ENCODE results near the gene PTH2R. TPM values are rescaled to one million over a fixed set of nuclear protein-coding genes. Genes with fewer than 3 reads are reported as not detected.
A peak's percentile ranks its signal among the peaks of the same experiment; 100 is the strongest.

PTH2R gene, protein sequence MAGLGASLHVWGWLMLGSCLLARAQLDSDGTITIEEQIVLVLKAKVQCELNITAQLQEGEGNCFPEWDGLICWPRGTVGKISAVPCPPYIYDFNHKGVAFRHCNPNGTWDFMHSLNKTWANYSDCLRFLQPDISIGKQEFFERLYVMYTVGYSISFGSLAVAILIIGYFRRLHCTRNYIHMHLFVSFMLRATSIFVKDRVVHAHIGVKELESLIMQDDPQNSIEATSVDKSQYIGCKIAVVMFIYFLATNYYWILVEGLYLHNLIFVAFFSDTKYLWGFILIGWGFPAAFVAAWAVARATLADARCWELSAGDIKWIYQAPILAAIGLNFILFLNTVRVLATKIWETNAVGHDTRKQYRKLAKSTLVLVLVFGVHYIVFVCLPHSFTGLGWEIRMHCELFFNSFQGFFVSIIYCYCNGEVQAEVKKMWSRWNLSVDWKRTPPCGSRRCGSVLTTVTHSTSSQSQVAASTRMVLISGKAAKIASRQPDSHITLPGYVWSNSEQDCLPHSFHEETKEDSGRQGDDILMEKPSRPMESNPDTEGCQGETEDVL
- total RNA-seq, result not detected
- 0.04 TPM for polyA plus RNA-seq (2013, experiment 1 of 2)
- 0.14 TPM for polyA plus RNA-seq (2013, experiment 2 of 2)
- 0 to 0.68 (median 0.16) reads per million in 172 experiments for total RNA-seq

DNA sequence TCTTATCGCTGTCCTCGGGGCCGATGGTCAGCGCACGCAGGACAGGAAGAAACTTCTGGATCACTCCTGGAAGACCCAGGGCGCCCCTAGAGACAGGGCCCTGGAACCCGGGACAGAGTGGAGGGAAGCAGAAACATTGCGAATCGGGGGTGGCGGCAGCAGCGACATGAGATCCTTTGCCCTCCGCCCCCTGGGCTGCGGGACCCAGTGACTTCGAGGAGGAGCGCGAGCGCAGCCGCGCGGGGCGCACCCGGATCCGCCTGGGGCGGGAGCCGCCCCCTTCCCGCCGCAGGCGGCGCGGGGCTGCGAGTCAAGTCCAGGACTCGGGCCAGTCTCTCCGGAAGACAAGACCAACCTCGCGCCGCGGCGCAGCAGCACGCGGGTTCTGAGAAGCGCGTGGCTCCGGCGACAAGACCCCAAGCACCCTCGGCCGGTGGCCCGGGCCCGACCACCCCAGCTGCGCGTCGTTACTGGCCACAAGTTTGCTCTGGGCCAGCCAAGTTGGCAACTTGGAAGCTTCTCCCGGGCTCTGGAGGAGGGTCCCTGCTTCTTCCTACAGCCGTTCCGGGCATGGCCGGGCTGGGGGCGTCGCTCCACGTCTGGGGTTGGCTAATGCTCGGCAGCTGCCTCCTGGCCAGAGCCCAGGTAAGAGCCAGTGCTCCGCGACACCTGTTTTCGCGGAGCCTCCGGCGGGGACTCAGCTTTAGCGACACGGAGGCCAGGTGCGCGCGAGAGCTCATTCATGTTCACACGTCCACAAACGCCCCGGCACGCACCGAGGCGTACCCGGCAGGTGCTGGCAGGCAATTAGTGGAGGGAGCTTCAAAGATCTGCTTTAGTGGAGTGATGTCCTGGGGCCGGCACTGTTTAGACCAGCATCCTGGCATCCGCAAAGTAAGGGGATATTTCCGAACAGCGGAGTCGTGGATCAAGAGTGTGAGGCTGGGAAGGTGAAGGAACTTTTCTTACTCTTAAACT lies at the start of gene PTH2R:
TSS of gene PTH2R (plus strand) at position 319 of the 978 bp plus-strand sequence. CDS start at position 571, 252 bp downstream.
- Histone ChIP-seq H3K36me3 (ENCODE audit: insufficient read depth, low read length) (no peaks in the 10 kb centered on the region), H3K27me3 (ENCODE audit: control insufficient read depth in 1 of 2, insufficient read depth in 2 of 2, low read length in 2 of 2) (peaks cover 15 to 65% of the 10 kb centered on the region in 2 experiments), H3K9me3 (ENCODE audit: control insufficient read depth in 1 of 2, insufficient read depth in 1 of 2, low read length in 2 of 2) (peaks cover 0 to 10% of the 10 kb centered on the region in 2 experiments), H3K4me3 (ENCODE audit: low read length) (no peak within 1 kb of the TSS), H3K4me1 (ENCODE audit: insufficient read depth, low read length) (peaks cover 5% of the 10 kb centered on the region), H3K27ac (ENCODE audit: low read depth in 1 of 2, low read length in 2 of 2) (no peak within 1 kb of the TSS)
- Mint-ChIP-seq H3K27me3 (peaks cover 75% of the 10 kb centered on the region), H3K4me1 (ENCODE audit: low read depth) (peaks cover 8% of the 10 kb centered on the region), H3K36me3 (ENCODE audit: low read depth) (no peaks in the 10 kb centered on the region), H3K4me3 (no peak within 1 kb of the TSS), H3K9me3 (no peaks in the 10 kb centered on the region), H3K27ac (no peak within 1 kb of the TSS)
- DNase-seq, result no peak
- CTCF ChIA-PET, result no interaction called here
- POLR2A ChIA-PET, result no interaction called here
- ATAC-seq (ENCODE audit: poor library complexity), result no peak
- intact Hi-C loops (cut with DNase I, micrococcal nuclease), result no loop called here
- TF ChIP-seq, protein P1, sequence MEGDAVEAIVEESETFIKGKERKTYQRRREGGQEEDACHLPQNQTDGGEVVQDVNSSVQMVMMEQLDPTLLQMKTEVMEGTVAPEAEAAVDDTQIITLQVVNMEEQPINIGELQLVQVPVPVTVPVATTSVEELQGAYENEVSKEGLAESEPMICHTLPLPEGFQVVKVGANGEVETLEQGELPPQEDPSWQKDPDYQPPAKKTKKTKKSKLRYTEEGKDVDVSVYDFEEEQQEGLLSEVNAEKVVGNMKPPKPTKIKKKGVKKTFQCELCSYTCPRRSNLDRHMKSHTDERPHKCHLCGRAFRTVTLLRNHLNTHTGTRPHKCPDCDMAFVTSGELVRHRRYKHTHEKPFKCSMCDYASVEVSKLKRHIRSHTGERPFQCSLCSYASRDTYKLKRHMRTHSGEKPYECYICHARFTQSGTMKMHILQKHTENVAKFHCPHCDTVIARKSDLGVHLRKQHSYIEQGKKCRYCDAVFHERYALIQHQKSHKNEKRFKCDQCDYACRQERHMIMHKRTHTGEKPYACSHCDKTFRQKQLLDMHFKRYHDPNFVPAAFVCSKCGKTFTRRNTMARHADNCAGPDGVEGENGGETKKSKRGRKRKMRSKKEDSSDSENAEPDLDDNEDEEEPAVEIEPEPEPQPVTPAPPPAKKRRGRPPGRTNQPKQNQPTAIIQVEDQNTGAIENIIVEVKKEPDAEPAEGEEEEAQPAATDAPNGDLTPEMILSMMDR (IDR thresholded peaks at IDR 0.05), result no peak

DNA sequence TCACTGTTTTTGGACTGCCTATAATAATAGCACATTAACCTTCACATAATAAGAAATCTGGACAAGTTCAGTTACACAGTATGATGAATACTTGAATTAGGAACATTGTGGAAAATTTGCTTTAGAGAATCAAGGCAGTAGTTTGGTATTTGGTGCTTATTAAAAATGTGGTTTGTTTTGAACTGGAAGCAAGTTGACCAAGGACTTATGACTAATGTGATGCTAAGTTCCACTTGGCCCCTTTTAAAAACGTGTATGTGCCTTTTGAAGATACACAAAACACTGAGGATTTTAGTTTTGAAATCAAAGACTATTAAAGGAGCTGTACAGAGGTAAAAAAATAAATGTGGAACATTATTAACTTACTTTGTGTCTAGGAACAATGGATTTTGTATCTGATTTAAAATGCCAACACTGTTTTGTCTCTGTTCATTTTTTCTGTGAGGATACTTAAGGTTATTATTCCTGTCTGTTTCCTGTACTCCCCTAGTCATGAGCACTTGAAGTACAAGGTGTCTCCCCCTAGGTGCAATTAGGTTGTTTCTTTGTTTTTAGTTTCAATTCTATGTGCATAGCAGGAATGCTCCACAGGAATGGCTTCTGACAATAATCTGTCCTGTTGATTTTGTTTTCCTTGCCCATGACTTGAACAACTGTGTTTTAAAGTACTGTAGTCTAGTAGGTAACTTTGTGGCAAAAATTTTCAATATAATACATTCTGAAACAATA lies 49.6 kb upstream of the PTH2R start:
- intact Hi-C loops (cut with DNase I, micrococcal nuclease), result no loop called here

More for the DNA sequence above, 49.6 kb upstream of the PTH2R start:
- H3K9me3 Mint-ChIP-seq, result no peaks in the 10 kb centered on the region
- ChIA-PET POLR2A (no interaction called here), CTCF (no interaction called here)
- H3K27me3 ChIP-seq (ENCODE audit: control insufficient read depth in 1 of 2, insufficient read depth in 2 of 2, low read length in 2 of 2), result no peaks in the 10 kb centered on the region
- peaks cover 38% of the 10 kb centered on the region for H3K36me3 ChIP-seq (ENCODE audit: insufficient read depth, low read length)
- no peaks in the 10 kb centered on the region for H3K27me3 Mint-ChIP-seq
- peaks cover 0 to 18% of the 10 kb centered on the region in 2 experiments for H3K9me3 ChIP-seq (ENCODE audit: control insufficient read depth in 1 of 2, insufficient read depth in 1 of 2, low read length in 2 of 2)
- peak overlapping the region; percentile 76 for H3K27ac Mint-ChIP-seq
- no peak overlapping the region for H3K4me3 ChIP-seq (ENCODE audit: low read length)
- TF ChIP-seq, protein P1 (IDR thresholded peaks at IDR 0.05), result no peak
- peaks cover 64% of the 10 kb centered on the region for H3K36me3 Mint-ChIP-seq (ENCODE audit: low read depth)
- DNase-seq, result no peak
- no peak for ATAC-seq (ENCODE audit: poor library complexity)
- no peak overlapping the region for H3K4me3 Mint-ChIP-seq
- no peak overlapping the region for H3K27ac ChIP-seq (ENCODE audit: low read depth in 1 of 2, low read length in 2 of 2)
- H3K4me1 Mint-ChIP-seq (ENCODE audit: low read depth), result no peaks in the 10 kb centered on the region
- H3K4me1 ChIP-seq (ENCODE audit: insufficient read depth, low read length), result peaks cover 4% of the 10 kb centered on the region
